T-helper 17 cell (primary cell): ENCODE results near the gene UVSSA. TPM values are rescaled to one million over a fixed set of nuclear protein-coding genes. Genes with fewer than 3 reads are reported as not detected.
"Not testable (repeated sequence)": the region's sequence is repeated elsewhere in the genome, so short reads cannot be mapped to it uniquely, and the experiment has no call there.

Experiments used
- ATAC-seq: fragments of 150-1000 bp; cut with Tn5 transposase; 2 replicates; pipeline ENCODE4 v1.10.0; 2021; ENCODE audit warnings: mild to moderate bottlenecking, moderate library complexity
- DNase-seq, 3 donors: peaks; one replicate each; pipeline versions ENCODE4 v3.0.0 to v3.0.0-alpha.2; 2020 to 2021
- H3K9me3 ChIP-seq: one replicate; pipeline ENCODE4 v1.7.0; 2013; ENCODE audit warnings: low read length, mild to moderate bottlenecking; ENCODE audit not compliant: control insufficient read depth, poor library complexity, severe bottlenecking
- H3K27ac Mint-ChIP-seq: one replicate; pipeline ENCODE4 v1.8.0; 2022; ENCODE audit warnings: mild to moderate bottlenecking, moderate library complexity, mixed read lengths
- H3K27me3 Mint-ChIP-seq: one replicate; pipeline ENCODE4 v1.8.0; 2022; ENCODE audit warnings: mixed read lengths
- H3K36me3 Mint-ChIP-seq: one replicate; pipeline ENCODE4 v1.8.0; 2022; ENCODE audit warnings: low read depth, mixed read lengths
- H3K4me1 Mint-ChIP-seq: one replicate; pipeline ENCODE4 v1.8.0; 2022; ENCODE audit warnings: mild to moderate bottlenecking, mixed read lengths
- H3K4me3 Mint-ChIP-seq: one replicate; pipeline ENCODE4 v1.8.0; 2022; ENCODE audit warnings: mild to moderate bottlenecking, moderate library complexity, mixed read lengths
- total RNA-seq, 4 donors: library from RNA in 2 of 4; stranded (reverse) in 2 of 4; gene quantifications; one replicate each; pipeline ENCODE4 v1.2.3 and lab custom pipeline; 2022 to 2026

Gene UVSSA
- total RNA-seq, 2 donors from 2014 or later, result 36.0 to 37.1 TPM

- not testable (repeated sequence) for ATAC-seq, H3K9me3 ChIP-seq, DNase-seq, H3K4me3 Mint-ChIP-seq, H3K27me3 Mint-ChIP-seq, H3K36me3 Mint-ChIP-seq, H3K27ac Mint-ChIP-seq, H3K4me1 Mint-ChIP-seq
These were observed 47.8 kb downstream of the UVSSA start for GRCh38 chr4:1394554-1395388.

- not testable (repeated sequence) for DNase-seq, H3K36me3 Mint-ChIP-seq, H3K27ac Mint-ChIP-seq, ATAC-seq, H3K9me3 ChIP-seq, H3K4me1 Mint-ChIP-seq, H3K4me3 Mint-ChIP-seq, H3K27me3 Mint-ChIP-seq
These were observed 48.4 kb downstream of the UVSSA start for GRCh38 chr4:1395389-1395820.

GRCh38 chr4:1395941-1396805, 49.2 kb downstream of the UVSSA start:
- H3K27me3 Mint-ChIP-seq, result peaks cover 11% of the 10 kb centered on the region
- H3K4me1 Mint-ChIP-seq, result no peaks in the 10 kb centered on the region
- no peak overlapping the region for H3K4me3 Mint-ChIP-seq
- DNase-seq (peak in 1 of 3 donors; percentile 8), ATAC-seq (no peak)
- peaks cover 2% of the 10 kb centered on the region for H3K36me3 Mint-ChIP-seq
- no peak overlapping the region for H3K27ac Mint-ChIP-seq
- no peaks in the 10 kb centered on the region for H3K9me3 ChIP-seq

- H3K9me3 ChIP-seq, result no peaks in the 10 kb centered on the region
- H3K36me3 Mint-ChIP-seq, result peaks cover 2% of the 10 kb centered on the region
- peak in 2 of 3 donors; percentile 6 for DNase-seq
- ATAC-seq, result no peak
- peaks cover 15% of the 10 kb centered on the region for H3K27me3 Mint-ChIP-seq
- no peak overlapping the region for H3K27ac Mint-ChIP-seq
- no peak overlapping the region for H3K4me3 Mint-ChIP-seq
- H3K4me1 Mint-ChIP-seq, result peaks cover 2% of the 10 kb centered on the region
These were observed 49.9 kb downstream of the UVSSA start for GRCh38 chr4:1396806-1397455.

- Mint-ChIP-seq H3K4me3 (no peak overlapping the region), H3K36me3 (peaks cover 2% of the 10 kb centered on the region), H3K4me1 (peaks cover 2% of the 10 kb centered on the region), H3K27me3 (peaks cover 19% of the 10 kb centered on the region), H3K27ac (no peak overlapping the region)
- H3K9me3 ChIP-seq, result no peaks in the 10 kb centered on the region
- DNase-seq (no peak), ATAC-seq (no peak)
These were observed 51.9 kb downstream of the UVSSA start for GRCh38 chr4:1398681-1399507.

- Mint-ChIP-seq H3K36me3 (peaks cover 2% of the 10 kb centered on the region), H3K27me3 (peaks cover 19% of the 10 kb centered on the region), H3K27ac (no peak overlapping the region), H3K4me1 (peaks cover 2% of the 10 kb centered on the region), H3K4me3 (no peak overlapping the region)
- DNase-seq (no peak), ATAC-seq (no peak)
- H3K9me3 ChIP-seq, result no peaks in the 10 kb centered on the region
These were observed 52.6 kb downstream of the UVSSA start for GRCh38 chr4:1399508-1400190.

- Mint-ChIP-seq H3K27me3 (peaks cover 24% of the 10 kb centered on the region), H3K4me3 (no peak overlapping the region), H3K27ac (no peak overlapping the region), H3K36me3 (peaks cover 2% of the 10 kb centered on the region), H3K4me1 (peaks cover 5% of the 10 kb centered on the region)
- H3K9me3 ChIP-seq, result no peaks in the 10 kb centered on the region
- ATAC-seq (no peak), DNase-seq (no peak)
These were observed 53.3 kb downstream of the UVSSA start for GRCh38 chr4:1400191-1400805.

- DNase-seq, result no peak
- ATAC-seq, result no peak
- peaks cover 5% of the 10 kb centered on the region for H3K4me1 Mint-ChIP-seq
- H3K9me3 ChIP-seq, result no peaks in the 10 kb centered on the region
- H3K27ac Mint-ChIP-seq, result no peak overlapping the region
- peaks cover 26% of the 10 kb centered on the region for H3K27me3 Mint-ChIP-seq
- H3K4me3 Mint-ChIP-seq, result no peak overlapping the region
- peaks cover 3% of the 10 kb centered on the region for H3K36me3 Mint-ChIP-seq
These were observed 53.9 kb downstream of the UVSSA start for GRCh38 chr4:1400831-1401408.

- H3K36me3 Mint-ChIP-seq, result peaks cover 3% of the 10 kb centered on the region
- no peak for DNase-seq
- ATAC-seq, result no peak
- H3K4me3 Mint-ChIP-seq, result no peak overlapping the region
- H3K4me1 Mint-ChIP-seq, result peaks cover 5% of the 10 kb centered on the region
- peaks cover 26% of the 10 kb centered on the region for H3K27me3 Mint-ChIP-seq
- H3K27ac Mint-ChIP-seq, result no peak overlapping the region
- no peaks in the 10 kb centered on the region for H3K9me3 ChIP-seq
These were observed 54.5 kb downstream of the UVSSA start for GRCh38 chr4:1401409-1402020.

- H3K4me3 Mint-ChIP-seq, result peak overlapping the region; percentile 57
- peaks cover 2% of the 10 kb centered on the region for H3K36me3 Mint-ChIP-seq
- ATAC-seq (no peak), DNase-seq (no peak)
- no peaks in the 10 kb centered on the region for H3K9me3 ChIP-seq
- no peak overlapping the region for H3K27ac Mint-ChIP-seq
- peaks cover 27% of the 10 kb centered on the region for H3K27me3 Mint-ChIP-seq
- peaks cover 5% of the 10 kb centered on the region for H3K4me1 Mint-ChIP-seq
These were observed 55.1 kb downstream of the UVSSA start for GRCh38 chr4:1402021-1402515.

GRCh38 chr4:1402516-1403091, 55.6 kb downstream of the UVSSA start:
- H3K4me1 Mint-ChIP-seq, result peaks cover 10% of the 10 kb centered on the region
- peaks cover 2% of the 10 kb centered on the region for H3K36me3 Mint-ChIP-seq
- H3K27me3 Mint-ChIP-seq, result peaks cover 31% of the 10 kb centered on the region
- ATAC-seq (no peak), DNase-seq (no peak)
- no peak overlapping the region for H3K27ac Mint-ChIP-seq
- H3K4me3 Mint-ChIP-seq, result peak overlapping the region; percentile 57
- no peaks in the 10 kb centered on the region for H3K9me3 ChIP-seq
